HG03565 (cell line): Measurements from ENCODE around the gene ZCCHC7.

Experiments used
- ATAC-seq: cut with Tn5 transposase; IDR thresholded peaks from one replicate; pipeline ENCODE4 v1.9.1; 2021; ENCODE audit warnings: mild to moderate bottlenecking, moderate library complexity; ENCODE audit not compliant: unreplicated experiment

The ZCCHC7 gene

DNA sequence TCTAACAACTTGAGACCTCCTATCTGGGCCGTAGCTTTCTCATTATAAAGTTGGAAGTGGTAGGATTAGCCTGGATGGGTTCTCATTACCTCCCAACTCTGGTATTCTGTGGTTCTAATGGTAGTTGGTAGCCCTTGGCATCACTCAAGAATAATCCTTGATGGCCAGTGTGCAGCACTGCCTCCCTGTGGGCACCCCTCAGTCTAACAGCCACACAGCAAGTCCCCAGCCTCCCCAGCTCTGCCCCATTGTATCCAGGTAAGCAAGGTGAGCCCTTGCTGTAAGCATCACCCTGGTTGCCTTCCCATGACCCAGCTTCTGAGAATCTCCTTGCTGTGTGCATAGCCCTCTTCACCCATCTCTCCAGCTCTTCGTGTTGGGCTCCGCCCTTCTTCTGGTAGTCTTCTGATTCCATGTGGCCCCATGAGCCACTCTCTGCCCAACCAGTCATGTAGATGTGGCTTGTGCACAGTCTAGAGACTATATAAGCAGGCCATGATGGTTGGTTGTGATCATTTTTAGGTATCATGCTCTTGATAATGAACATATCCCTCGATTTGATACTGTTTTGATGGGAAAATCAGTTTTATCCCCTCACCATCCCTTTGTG is 244.5 kb downstream of the ZCCHC7 start:
- ATAC-seq = no peak

DNA sequence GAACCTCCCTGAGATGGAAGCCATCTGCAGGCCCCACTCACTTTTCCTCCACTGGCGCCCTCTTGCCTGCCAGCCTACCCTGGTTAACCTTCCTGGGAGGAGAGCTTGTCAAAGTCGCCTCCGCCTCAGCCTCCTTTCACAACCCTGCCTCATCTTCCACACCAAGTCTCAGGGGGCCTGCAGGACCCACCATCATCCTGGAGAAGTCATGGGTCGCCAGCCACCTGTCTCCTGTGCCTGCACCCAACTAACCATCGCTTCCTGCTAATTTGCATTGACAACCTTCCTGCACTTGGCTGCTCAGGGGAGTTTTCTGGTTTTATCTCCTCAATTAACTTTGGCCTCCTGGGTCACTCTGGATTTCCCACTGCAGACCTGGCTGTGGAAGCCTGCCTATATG is 249.3 kb downstream of the ZCCHC7 start:
- no peak for ATAC-seq

DNA sequence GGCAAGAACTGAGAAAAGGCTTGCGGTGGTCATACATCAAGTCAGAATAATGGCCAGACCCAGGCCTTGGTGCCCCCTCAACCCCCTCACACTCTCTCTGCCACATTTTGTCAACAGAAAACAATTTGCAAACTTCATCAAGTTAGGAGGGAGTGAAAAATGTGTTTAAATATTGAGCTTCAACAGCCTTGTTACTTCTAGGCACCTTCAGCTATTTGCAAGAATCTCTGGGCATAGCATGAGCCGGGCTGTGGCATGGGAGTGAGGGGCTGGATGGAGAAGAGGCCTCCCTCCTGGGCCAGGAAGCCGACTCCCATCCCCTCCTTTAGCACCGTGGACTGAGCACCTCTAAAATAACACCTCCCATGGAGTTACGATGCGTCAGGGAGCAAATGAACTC is 249.9 kb downstream of the ZCCHC7 start:
- no peak for ATAC-seq

- ATAC-seq = peak; percentile 65
Measured at GRCh38 chr9:37370968-37371563, 250.7 kb downstream of the ZCCHC7 start.

DNA sequence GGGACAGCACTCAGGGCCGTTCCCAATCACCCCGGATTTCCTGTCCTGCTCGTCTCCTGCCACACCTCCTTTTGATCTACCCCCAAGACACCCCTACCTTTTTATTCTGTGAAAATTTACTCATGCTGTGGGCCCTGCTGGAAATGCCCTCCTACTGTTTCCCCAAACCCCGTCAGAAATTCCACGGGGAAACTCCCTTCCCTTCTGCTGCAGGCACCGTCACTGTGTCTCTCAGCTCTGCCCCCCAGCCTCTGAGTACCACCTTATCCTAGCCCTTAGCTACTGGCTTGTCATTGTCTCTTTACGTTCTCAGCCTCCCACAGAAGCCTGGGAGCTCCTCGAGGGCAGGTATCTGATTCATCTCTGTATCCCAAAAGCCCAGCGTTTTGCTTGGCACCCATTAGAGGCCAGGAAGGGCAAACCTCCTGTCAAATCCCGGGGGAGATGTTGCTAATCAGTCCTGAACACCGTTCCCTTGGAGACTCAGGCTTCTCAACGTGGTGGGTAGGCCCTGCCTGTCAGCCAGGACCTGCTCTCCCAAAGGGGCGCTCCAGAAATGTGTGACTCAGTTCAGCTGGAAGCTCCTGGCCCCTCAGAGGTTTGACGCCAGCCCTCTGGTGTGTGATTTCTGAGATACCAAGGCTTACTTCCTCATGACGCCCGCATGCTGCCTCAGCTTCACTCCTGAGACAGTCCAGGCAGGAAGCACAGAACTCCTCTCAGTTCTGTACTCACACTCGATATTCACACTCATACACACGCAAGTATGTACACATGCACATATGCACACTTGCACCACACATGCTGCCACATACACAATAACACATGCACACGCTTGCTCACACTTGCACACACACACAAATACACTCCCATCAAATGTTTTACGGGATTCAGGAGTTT is 251.4 kb downstream of the ZCCHC7 start:
- peak; percentile 4 for ATAC-seq

DNA sequence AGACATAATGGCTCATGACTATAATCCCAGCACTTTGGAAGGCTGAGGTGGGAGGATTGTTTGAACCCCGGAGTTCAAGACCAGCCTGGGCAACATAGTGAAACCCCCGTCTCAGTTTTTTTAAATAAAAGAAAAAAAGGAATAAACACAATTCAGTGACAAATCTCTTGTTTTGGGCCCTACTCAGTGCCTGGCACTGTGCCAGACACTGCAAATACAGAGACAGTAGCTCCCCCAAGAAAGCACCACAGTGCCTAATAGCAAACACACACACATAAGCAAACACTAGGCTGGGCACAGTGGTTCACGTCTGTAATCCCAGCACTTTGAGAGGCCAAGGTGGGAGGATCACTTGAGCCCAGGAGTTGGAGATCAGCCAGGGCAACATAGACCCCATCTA is 252.5 kb downstream of the ZCCHC7 start:
- no peak for ATAC-seq

- ATAC-seq = no peak
Measured at GRCh38 chr9:37373621-37374020, 253.2 kb downstream of the ZCCHC7 start.

DNA sequence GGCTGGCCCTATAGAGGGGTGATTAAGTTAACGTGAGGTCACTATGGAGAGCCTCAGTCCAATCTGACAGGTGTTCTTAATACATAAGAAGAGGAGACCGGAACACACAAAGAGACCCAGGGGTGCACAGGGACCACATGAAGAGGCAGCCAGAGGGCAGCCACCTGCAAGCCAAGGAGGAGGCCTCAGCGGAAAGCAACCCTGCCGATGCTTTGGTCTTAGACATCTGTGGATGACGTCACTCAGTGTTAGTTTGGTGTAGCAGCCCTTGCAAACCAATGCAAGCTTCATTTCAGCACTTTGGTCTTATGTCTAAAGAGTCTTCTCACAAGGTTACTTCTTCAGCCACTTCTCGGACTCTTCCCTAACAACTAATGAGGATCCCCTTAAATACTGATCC is 254.5 kb downstream of the ZCCHC7 start:
- ATAC-seq = peak; percentile 31

DNA sequence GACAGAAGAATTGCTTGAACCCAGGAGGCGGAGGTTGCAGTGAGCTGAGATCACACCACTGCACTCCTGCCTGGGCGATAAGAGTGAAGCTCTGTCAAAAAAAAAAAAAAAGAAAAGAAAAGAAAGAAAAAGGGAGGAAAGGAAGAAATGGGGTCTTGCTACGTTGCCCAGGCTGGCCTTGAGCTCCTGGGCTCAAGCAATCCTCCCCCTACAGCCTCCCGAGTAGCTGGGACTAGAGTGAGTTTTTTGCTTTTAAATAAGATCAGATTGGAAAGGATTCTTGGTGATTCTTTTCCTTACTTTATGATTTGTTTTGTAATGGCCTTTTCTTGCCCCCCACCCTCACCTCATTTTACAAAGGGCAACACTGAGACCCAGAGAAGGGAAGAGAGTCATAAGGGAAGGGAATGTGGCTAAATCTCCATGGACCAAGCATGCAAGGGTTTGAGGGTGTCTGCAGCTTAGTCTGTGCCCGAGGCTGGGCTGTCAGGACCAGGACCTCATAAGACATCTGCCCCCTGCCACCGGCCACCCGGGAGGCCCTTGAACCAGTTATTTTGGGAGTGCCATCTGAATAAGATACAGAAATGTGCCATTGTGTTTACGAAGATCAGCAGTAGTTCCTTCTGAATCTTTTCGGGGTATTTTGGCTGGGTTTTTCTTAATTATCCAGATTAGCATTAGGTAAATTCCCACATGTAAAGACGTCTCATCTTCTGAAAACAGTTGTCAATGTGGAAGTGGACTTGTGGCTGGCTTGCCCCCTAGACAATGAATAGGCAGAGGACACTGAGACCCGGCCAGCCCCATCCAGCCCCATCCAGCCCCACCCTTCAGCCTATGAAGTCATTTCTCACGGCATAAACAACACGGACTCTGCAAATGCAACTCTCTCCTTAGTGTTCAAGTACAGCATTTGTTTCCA is 257.6 kb downstream of the ZCCHC7 start:
- ATAC-seq = no peak

DNA sequence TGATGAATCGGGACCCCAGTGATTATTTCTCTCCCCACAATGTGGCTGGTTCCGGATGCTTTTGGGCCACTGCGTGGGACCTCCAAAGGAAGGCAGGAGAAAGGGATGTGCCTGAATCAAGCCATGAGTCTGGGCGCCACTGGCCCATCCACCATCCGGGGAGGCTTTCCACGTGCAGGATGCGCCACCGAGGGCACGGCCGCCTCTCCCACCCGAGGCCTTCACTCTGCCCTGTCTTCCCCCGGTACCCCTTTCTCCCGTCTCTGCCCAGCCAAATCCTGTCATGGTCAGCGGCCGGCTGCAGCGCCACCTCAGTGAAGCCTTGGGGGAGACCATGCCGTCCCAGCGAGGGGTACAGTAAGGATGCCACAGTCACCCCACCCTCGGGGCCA is 258.2 kb downstream of the ZCCHC7 start:
- ATAC-seq = no peak

DNA sequence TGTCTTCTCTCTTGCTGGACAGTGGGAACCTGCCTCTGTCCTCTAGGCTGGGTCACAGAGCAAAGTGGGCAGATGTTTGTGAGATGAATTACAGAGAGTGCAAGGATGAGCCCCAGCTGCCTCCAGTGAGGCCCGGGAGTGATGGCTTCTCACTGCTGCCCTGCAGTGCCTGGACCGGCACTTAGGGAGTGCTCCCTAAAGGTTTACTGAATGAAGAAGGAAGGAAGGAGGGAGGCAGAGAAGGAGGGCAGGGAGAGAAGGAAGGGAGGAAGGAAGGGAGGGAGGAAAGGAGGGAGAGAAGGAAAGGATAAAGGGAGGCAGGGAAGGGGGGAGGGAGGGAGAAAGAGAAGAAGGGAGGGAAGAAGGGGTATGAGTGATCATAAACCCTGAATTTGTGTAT is 259.5 kb downstream of the ZCCHC7 start:
- ATAC-seq = no peak

DNA sequence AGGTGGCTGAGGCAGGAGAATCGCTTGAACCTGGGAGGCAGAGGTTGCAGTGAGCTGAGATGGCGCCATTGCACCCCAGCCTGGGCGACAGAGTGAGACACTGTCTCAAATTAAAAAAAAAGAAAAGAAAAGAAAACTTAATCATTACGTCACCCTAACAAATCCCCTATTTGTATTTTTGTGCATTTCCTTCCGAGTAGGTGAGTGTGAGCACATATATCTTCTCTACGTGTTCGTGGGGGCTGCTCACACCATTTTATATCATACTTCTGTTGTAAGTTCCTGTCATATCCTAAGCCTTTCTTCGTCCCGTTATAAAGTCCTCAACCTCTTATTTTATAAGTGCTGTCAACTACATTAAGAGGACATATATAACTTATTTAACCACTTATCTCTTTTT is 260.2 kb downstream of the ZCCHC7 start:
- ATAC-seq = no peak

DNA sequence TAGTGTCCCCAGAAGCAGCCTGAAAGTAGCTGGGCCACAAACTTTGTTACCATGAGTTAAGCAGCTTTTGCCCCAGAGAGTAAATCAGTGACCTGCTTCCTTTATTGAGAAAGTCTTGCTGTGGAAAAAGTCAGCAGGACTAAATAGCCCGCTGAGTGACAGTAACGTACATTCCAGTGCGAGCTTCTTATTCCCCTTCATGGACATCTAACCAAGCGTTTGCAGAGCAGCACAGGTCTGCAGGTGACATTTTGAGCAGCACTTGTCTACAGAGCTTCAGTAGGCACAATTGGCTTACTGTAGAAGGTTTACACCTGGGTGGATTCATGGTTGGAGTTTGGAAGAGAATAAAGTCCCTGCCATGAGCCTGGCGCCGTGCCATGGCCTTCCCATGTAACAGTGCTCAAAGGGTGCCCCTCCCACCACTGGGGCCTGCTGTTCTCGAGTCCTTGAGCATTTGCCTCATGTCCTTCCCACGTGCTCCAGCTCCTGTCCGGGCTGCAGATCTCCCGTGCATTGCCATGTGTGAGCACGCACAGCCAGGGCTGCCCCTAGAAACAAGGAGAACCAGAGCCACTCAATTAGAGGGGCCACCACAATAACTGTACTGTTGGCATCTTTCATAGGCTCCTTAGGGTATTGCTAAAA is 260.8 kb downstream of the ZCCHC7 start:
- no peak for ATAC-seq

DNA sequence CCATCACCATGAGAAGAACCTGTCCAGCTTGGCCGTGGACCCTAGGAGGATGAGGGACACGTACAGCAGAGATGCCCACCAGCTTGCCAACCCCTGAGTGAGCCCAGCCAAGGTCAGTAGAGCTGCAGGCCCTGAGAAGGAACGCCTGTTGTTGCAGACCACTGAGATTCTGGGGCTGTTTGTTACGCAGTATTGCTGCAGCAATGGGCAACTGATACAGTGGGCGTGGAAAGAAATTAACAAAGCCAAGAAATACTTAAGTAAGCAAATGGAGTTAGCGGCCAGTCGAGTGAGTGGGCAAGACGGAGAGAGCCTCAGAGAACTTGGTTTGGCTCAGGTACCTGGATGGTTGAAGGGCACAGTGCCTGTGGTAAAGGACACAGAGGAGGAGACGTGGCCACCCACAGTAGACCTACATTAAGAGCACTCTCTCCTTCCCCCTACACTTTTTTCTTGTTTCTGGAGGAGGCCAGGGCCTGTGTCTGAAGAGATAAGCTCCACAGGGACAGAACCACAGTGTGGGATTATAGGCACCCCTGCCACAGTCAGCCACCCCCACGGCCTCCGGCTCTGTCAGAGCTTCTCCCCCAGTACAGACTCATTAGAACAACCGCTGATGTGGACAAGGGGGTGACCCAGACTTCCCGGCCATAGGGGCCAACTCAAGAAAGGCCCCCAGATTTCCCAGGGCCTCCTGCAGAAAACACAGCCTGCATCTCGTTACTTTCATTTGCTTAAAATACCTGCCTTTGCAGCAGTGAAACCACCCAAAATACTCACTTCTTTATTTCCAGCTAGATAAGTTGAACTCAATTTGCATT is 262.0 kb downstream of the ZCCHC7 start:
- ATAC-seq = peak; percentile 39

DNA sequence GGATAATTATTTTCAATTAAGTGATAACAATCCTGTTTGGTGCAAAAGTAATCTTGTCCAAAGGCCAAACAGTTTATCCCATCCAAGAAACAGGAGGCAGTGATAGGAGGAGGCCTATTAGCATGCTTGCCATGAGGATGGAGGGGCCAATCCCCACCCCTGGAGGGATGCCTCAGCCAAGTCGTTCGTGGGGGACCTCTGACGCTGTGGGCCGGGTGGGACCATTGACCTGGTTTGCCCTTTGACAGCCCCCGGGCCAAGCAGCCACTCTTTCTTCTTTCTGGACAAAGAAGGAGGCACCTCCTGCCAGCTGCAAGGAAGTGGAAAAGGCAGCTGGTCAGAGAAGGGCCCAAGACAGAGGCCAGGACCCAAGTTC is 262.6 kb downstream of the ZCCHC7 start:
- peak; percentile 16 for ATAC-seq

- ATAC-seq = no peak
Measured at GRCh38 chr9:37383393-37383792, 263.0 kb downstream of the ZCCHC7 start.

- ATAC-seq = no peak
Measured at GRCh38 chr9:37383876-37384746, 263.7 kb downstream of the ZCCHC7 start.

GRCh38 chr9:37385286-37385685 is 264.9 kb downstream of the ZCCHC7 start:
- ATAC-seq = no peak

GRCh38 chr9:37386988-37387387 is 266.6 kb downstream of the ZCCHC7 start:
- no peak for ATAC-seq
